ENCODE measurements around the gene SP9. TPM values are rescaled to one million over a fixed set of nuclear protein-coding genes. Genes with fewer than 3 reads are reported as not detected.
"Not testable (repeated sequence)": the region's sequence is repeated elsewhere in the genome, so short reads cannot be mapped to it uniquely, and the experiment has no call there.

The SP9 gene
- total RNA-seq, 2 donors from 2014 or later = not detected

- no peak for ATAC-seq (replicated peaks)
- no peaks in the 10 kb centered on the region for H3K4me1 Mint-ChIP-seq
- no peaks in the 10 kb centered on the region for H3K27me3 Mint-ChIP-seq
- H3K4me3 Mint-ChIP-seq = no peak overlapping the region
- H3K27ac Mint-ChIP-seq = no peak overlapping the region
- peaks cover 74% of the 10 kb centered on the region for H3K36me3 Mint-ChIP-seq (ENCODE audit: low read depth)
- H3K9me3 Mint-ChIP-seq = no peaks in the 10 kb centered on the region
Measured at GRCh38 chr2:174350593-174351181, 15.9 kb downstream of the SP9 start.

- ATAC-seq (replicated peaks) = no peak
- H3K4me3 Mint-ChIP-seq = no peak overlapping the region
- no peaks in the 10 kb centered on the region for H3K27me3 Mint-ChIP-seq
- H3K4me1 Mint-ChIP-seq = no peaks in the 10 kb centered on the region
- H3K36me3 Mint-ChIP-seq (ENCODE audit: low read depth) = peaks cover 72% of the 10 kb centered on the region
- no peaks in the 10 kb centered on the region for H3K9me3 Mint-ChIP-seq
- no peak overlapping the region for H3K27ac Mint-ChIP-seq
Measured at GRCh38 chr2:174353004-174353403, 18.2 kb downstream of the SP9 start.

- Mint-ChIP-seq H3K9me3 (no peaks in the 10 kb centered on the region), H3K27me3 (no peaks in the 10 kb centered on the region), H3K36me3 (ENCODE audit: low read depth) (peaks cover 69% of the 10 kb centered on the region), H3K4me1 (no peaks in the 10 kb centered on the region), H3K27ac (no peak overlapping the region), H3K4me3 (no peak overlapping the region)
- ATAC-seq (replicated peaks) = no peak
Measured at GRCh38 chr2:174356347-174356746, 21.6 kb downstream of the SP9 start.

- peaks cover 83% of the 10 kb centered on the region for H3K36me3 Mint-ChIP-seq (ENCODE audit: low read depth)
- ATAC-seq (replicated peaks); H3K4me1 Mint-ChIP-seq; H3K4me3 Mint-ChIP-seq; H3K27me3 Mint-ChIP-seq; H3K9me3 Mint-ChIP-seq; H3K27ac Mint-ChIP-seq: not testable (repeated sequence)
Measured at GRCh38 chr2:174359663-174360062, 24.9 kb downstream of the SP9 start.

GRCh38 chr2:174362949-174363348, 28.2 kb downstream of the SP9 start:
- H3K4me1 Mint-ChIP-seq = peaks cover 6% of the 10 kb centered on the region
- ATAC-seq (replicated peaks) = no peak
- no peaks in the 10 kb centered on the region for H3K27me3 Mint-ChIP-seq
- peaks cover 91% of the 10 kb centered on the region for H3K36me3 Mint-ChIP-seq (ENCODE audit: low read depth)
- no peak overlapping the region for H3K4me3 Mint-ChIP-seq
- no peak overlapping the region for H3K27ac Mint-ChIP-seq
- no peaks in the 10 kb centered on the region for H3K9me3 Mint-ChIP-seq

GRCh38 chr2:174363492-174364225, 28.9 kb downstream of the SP9 start:
- H3K27me3 Mint-ChIP-seq; H3K4me1 Mint-ChIP-seq; H3K4me3 Mint-ChIP-seq; ATAC-seq (replicated peaks); H3K9me3 Mint-ChIP-seq; H3K27ac Mint-ChIP-seq: not testable (repeated sequence)
- peaks cover 97% of the 10 kb centered on the region for H3K36me3 Mint-ChIP-seq (ENCODE audit: low read depth)

- ATAC-seq (replicated peaks) = no peak
- Mint-ChIP-seq H3K4me3 (no peak overlapping the region), H3K4me1 (peaks cover 6% of the 10 kb centered on the region), H3K27ac (no peak overlapping the region), H3K9me3 (no peaks in the 10 kb centered on the region), H3K36me3 (ENCODE audit: low read depth) (peaks cover 97% of the 10 kb centered on the region), H3K27me3 (no peaks in the 10 kb centered on the region)
Measured at GRCh38 chr2:174364628-174365027, 29.9 kb downstream of the SP9 start.

- Mint-ChIP-seq H3K9me3 (no peaks in the 10 kb centered on the region), H3K36me3 (ENCODE audit: low read depth) (peaks cover 97% of the 10 kb centered on the region), H3K4me3 (no peak overlapping the region), H3K27ac (no peak overlapping the region), H3K4me1 (peaks cover 6% of the 10 kb centered on the region), H3K27me3 (no peaks in the 10 kb centered on the region)
- ATAC-seq (replicated peaks) = no peak
Measured at GRCh38 chr2:174365571-174365970, 30.8 kb downstream of the SP9 start.

- H3K27me3 Mint-ChIP-seq = no peaks in the 10 kb centered on the region
- no peak overlapping the region for H3K4me3 Mint-ChIP-seq
- peaks cover 95% of the 10 kb centered on the region for H3K36me3 Mint-ChIP-seq (ENCODE audit: low read depth)
- ATAC-seq (replicated peaks) = no peak
- H3K4me1 Mint-ChIP-seq = peaks cover 6% of the 10 kb centered on the region
- no peaks in the 10 kb centered on the region for H3K9me3 Mint-ChIP-seq
- no peak overlapping the region for H3K27ac Mint-ChIP-seq
Measured at GRCh38 chr2:174368691-174369090, 33.9 kb downstream of the SP9 start.

- no peaks in the 10 kb centered on the region for H3K4me1 Mint-ChIP-seq
- H3K27me3 Mint-ChIP-seq = no peaks in the 10 kb centered on the region
- H3K4me3 Mint-ChIP-seq = no peak overlapping the region
- ATAC-seq (replicated peaks) = no peak
- H3K36me3 Mint-ChIP-seq (ENCODE audit: low read depth) = peaks cover 98% of the 10 kb centered on the region
- no peak overlapping the region for H3K27ac Mint-ChIP-seq
- no peaks in the 10 kb centered on the region for H3K9me3 Mint-ChIP-seq
Measured at GRCh38 chr2:174376967-174377366, 42.2 kb downstream of the SP9 start.

GRCh38 chr2:174383796-174384195, 49.0 kb downstream of the SP9 start:
- no peak overlapping the region for H3K27ac Mint-ChIP-seq
- no peaks in the 10 kb centered on the region for H3K27me3 Mint-ChIP-seq
- no peak for ATAC-seq (replicated peaks)
- no peaks in the 10 kb centered on the region for H3K9me3 Mint-ChIP-seq
- peaks cover 6% of the 10 kb centered on the region for H3K4me1 Mint-ChIP-seq
- H3K36me3 Mint-ChIP-seq (ENCODE audit: low read depth) = peaks cover 94% of the 10 kb centered on the region
- H3K4me3 Mint-ChIP-seq = no peak overlapping the region

GRCh38 chr2:174385201-174385600, 50.4 kb downstream of the SP9 start:
- ATAC-seq (replicated peaks) = no peak
- no peaks in the 10 kb centered on the region for H3K9me3 Mint-ChIP-seq
- H3K27me3 Mint-ChIP-seq = no peaks in the 10 kb centered on the region
- H3K36me3 Mint-ChIP-seq (ENCODE audit: low read depth) = peaks cover 93% of the 10 kb centered on the region
- H3K27ac Mint-ChIP-seq = no peak overlapping the region
- peaks cover 14% of the 10 kb centered on the region for H3K4me1 Mint-ChIP-seq
- no peak overlapping the region for H3K4me3 Mint-ChIP-seq

Other genes starting within 250 kb of the SP9 start
- gene OLA1, start 86.4 kb upstream of the SP9 start, total RNA-seq = 100 to 1,000 TPM; 102 to 123 TPM
- gene SCRN3, start 60.8 kb downstream of the SP9 start, total RNA-seq = 10 to 100 TPM; 12.7 to 22.0 TPM
- 10 to 100 TPM; 10.6 to 16.4 TPM for gene GPR155, start 152.1 kb downstream of the SP9 start, total RNA-seq

All from activated T-helper 17 cell treated with anti-CD3 and anti-CD28 coated beads, Interleukin-2, amount 50 U/mL, for 72 hours (primary cell).